ENCODE measurements around the gene NEUROD2.

The NEUROD2 gene

GRCh38 chr17:39629494-39629880 is 21.8 kb upstream of the NEUROD2 start:
- no peak for TF ChIP-seq CTCF (IDR thresholded peaks at IDR 0.05)
- intact Hi-C loops (cut with DNase I; ENCODE audit: low total_unique reads): no loop called here
- no peak overlapping the region for H3K27ac ChIP-seq
- H3K4me1 ChIP-seq: peaks cover 0 to 44% (median 10%) of the 10 kb centered on the region in 4 donors
- H3K36me3 ChIP-seq: no peaks in the 10 kb centered on the region
- no peak for DNase-seq
- H3K27me3 ChIP-seq: peaks cover 15 to 87% of the 10 kb centered on the region in 2 donors
- no peak overlapping the region for H3K4me3 ChIP-seq
- no peaks in the 10 kb centered on the region for H3K9me3 ChIP-seq

GRCh38 chr17:39628655-39629493 is 21.2 kb upstream of the NEUROD2 start:
- TF ChIP-seq CTCF (IDR thresholded peaks at IDR 0.05): no peak
- DNase-seq: no peak
- Histone ChIP-seq H3K4me1 (peaks cover 0 to 44% (median 10%) of the 10 kb centered on the region in 4 donors), H3K27ac (no peak overlapping the region), H3K9me3 (no peaks in the 10 kb centered on the region), H3K27me3 (peaks cover 15 to 92% of the 10 kb centered on the region in 2 donors), H3K36me3 (no peaks in the 10 kb centered on the region), H3K4me3 (no peak overlapping the region)
- intact Hi-C loops (cut with DNase I; ENCODE audit: low total_unique reads): no loop called here

- Histone ChIP-seq H3K4me3 (no peak overlapping the region), H3K9me3 (no peaks in the 10 kb centered on the region), H3K27me3 (peaks cover 15 to 91% of the 10 kb centered on the region in 2 donors), H3K27ac (no peak overlapping the region), H3K4me1 (peaks cover 0 to 46% (median 10%) of the 10 kb centered on the region in 4 donors), H3K36me3 (no peaks in the 10 kb centered on the region)
- TF ChIP-seq CTCF (IDR thresholded peaks at IDR 0.05): no peak
- DNase-seq: no peak
- intact Hi-C loops (cut with DNase I; ENCODE audit: low total_unique reads): no loop called here
Measured at GRCh38 chr17:39627712-39628516, 20.2 kb upstream of the NEUROD2 start.

GRCh38 chr17:39627047-39627711 is 19.5 kb upstream of the NEUROD2 start:
- intact Hi-C loops (cut with DNase I; ENCODE audit: low total_unique reads): no loop called here
- TF ChIP-seq CTCF (IDR thresholded peaks at IDR 0.05): no peak
- Histone ChIP-seq H3K27me3 (peaks cover 15 to 83% of the 10 kb centered on the region in 2 donors), H3K4me1 (peaks cover 0 to 43% (median 11%) of the 10 kb centered on the region in 4 donors), H3K4me3 (peak overlapping the region in 1 of 2 donors; percentile 1), H3K9me3 (no peaks in the 10 kb centered on the region), H3K36me3 (no peaks in the 10 kb centered on the region), H3K27ac (no peak overlapping the region)
- DNase-seq: no peak

GRCh38 chr17:39626171-39627046 is 18.7 kb upstream of the NEUROD2 start, which contains the start of gene PPP1R1B:
Gene PPP1R1B, plus strand, starts transcription at chr17:39626952. Its CDS starts 441 bp downstream, at chr17:39627393.
- no peak for DNase-seq
- H3K27ac ChIP-seq: no peak within 1 kb of the TSS
- H3K4me1 ChIP-seq: peaks cover 0 to 37% (median 12%) of the 10 kb centered on the region in 4 donors
- intact Hi-C loops (cut with DNase I; ENCODE audit: low total_unique reads): no loop called here
- no peak for TF ChIP-seq CTCF (IDR thresholded peaks at IDR 0.05)
- no peaks in the 10 kb centered on the region for H3K9me3 ChIP-seq
- H3K36me3 ChIP-seq: no peaks in the 10 kb centered on the region
- peaks cover 15 to 80% of the 10 kb centered on the region in 2 donors for H3K27me3 ChIP-seq
- H3K4me3 ChIP-seq: peak within 1 kb of the TSS in 1 of 2 donors; percentile 1

Data from tibial artery (tissue), 4 donors.